Activated CD4-positive, alpha-beta T cell treated with anti-CD3 and anti-CD28 coated beads for 48 hours (primary cell): ENCODE measurements around the gene ANKH.

Experiments used
- DNase-seq: peaks from one replicate; pipeline ENCODE4 v3.0.0-alpha.2; 2020

Gene ANKH

GRCh38 chr5:14757850-14758249, 113.7 kb downstream of the ANKH start:
- DNase-seq, result no peak

- no peak for DNase-seq
Observed at GRCh38 chr5:14756478-14756877, 115.1 kb downstream of the ANKH start.

- no peak for DNase-seq
Observed at GRCh38 chr5:14753947-14754346, 117.6 kb downstream of the ANKH start.

GRCh38 chr5:14753292-14753691, 118.3 kb downstream of the ANKH start:
- DNase-seq, result no peak

- DNase-seq, result no peak
Observed at GRCh38 chr5:14752497-14753071, 119.0 kb downstream of the ANKH start.

- no peak for DNase-seq
Observed at GRCh38 chr5:14750712-14751111, 120.9 kb downstream of the ANKH start.

GRCh38 chr5:14749579-14750101, 121.9 kb downstream of the ANKH start:
- no peak for DNase-seq

- DNase-seq, result no peak
Observed at GRCh38 chr5:14748180-14748900, 123.2 kb downstream of the ANKH start.

GRCh38 chr5:14745753-14746152, 125.8 kb downstream of the ANKH start:
- peak; percentile 21 for DNase-seq

GRCh38 chr5:14745188-14745563, 126.4 kb downstream of the ANKH start:
- no peak for DNase-seq

- DNase-seq, result no peak
Observed at GRCh38 chr5:14744296-14745187, 127.0 kb downstream of the ANKH start.

GRCh38 chr5:14743601-14744295, 127.8 kb downstream of the ANKH start:
- DNase-seq, result no peak

- DNase-seq, result no peak
Observed at GRCh38 chr5:14742498-14742897, 129.1 kb downstream of the ANKH start.

GRCh38 chr5:14741801-14742440, 129.7 kb downstream of the ANKH start:
- DNase-seq, result no peak

GRCh38 chr5:14741131-14741530, 130.4 kb downstream of the ANKH start:
- no peak for DNase-seq

GRCh38 chr5:14739981-14740380, 131.6 kb downstream of the ANKH start:
- no peak for DNase-seq

- DNase-seq, result no peak
Observed at GRCh38 chr5:14739538-14739937, 132.0 kb downstream of the ANKH start.

- DNase-seq, result no peak
Observed at GRCh38 chr5:14738050-14738449, 133.5 kb downstream of the ANKH start.

GRCh38 chr5:14737291-14737690, 134.3 kb downstream of the ANKH start:
- no peak for DNase-seq

- no peak for DNase-seq
Observed at GRCh38 chr5:14735944-14736343, 135.6 kb downstream of the ANKH start.

GRCh38 chr5:14734396-14734795, 137.2 kb downstream of the ANKH start:
- no peak for DNase-seq

- DNase-seq, result no peak
Observed at GRCh38 chr5:14733661-14734060, 137.9 kb downstream of the ANKH start.

- no peak for DNase-seq
Observed at GRCh38 chr5:14732991-14733390, 138.6 kb downstream of the ANKH start.
